ENCODE results near the gene DYNC1LI2. TPM values are rescaled to one million over a fixed set of nuclear protein-coding genes. Genes with fewer than 3 reads are reported as not detected.

The DYNC1LI2 gene
- total and polyA plus RNA-seq, 2 of the 8 experiments (the other 6 are each of a cell fraction or from before 2014, with no cell fraction given), result 35.0 to 70.8 TPM

- Histone ChIP-seq H3K23ac (ENCODE audit: insufficient read length) (no peak overlapping the region), H3K36me3 (ENCODE audit: control insufficient read depth in 2 of 4, insufficient read depth in 4 of 4, low read length in 3 of 4) (no peaks in the 10 kb centered on the region; a peak in 1 of 8 replicates), H2AK5ac (ENCODE audit: low read depth, low read length) (no peak overlapping the region), H3K4me1 (replicated peaks in 1 of 4; ENCODE audit: control insufficient read depth in 3 of 4, insufficient read depth in 4 of 4, low read length in 3 of 4) (no peaks in the 10 kb centered on the region), H3K79me2 (ENCODE audit: control insufficient read depth in 1 of 2, insufficient read depth in 2 of 2, low read length in 2 of 2) (no peaks in the 10 kb centered on the region), H3K4me3 (ENCODE audit: extremely low read depth in 1 of 4, insufficient read depth in 2 of 4, low read depth in 3 of 4, low read length in 4 of 4) (no peak overlapping the region), H3K9ac (replicated peaks in 1 of 4; ENCODE audit: extremely low read depth in 1 of 4, low read depth in 3 of 4, low read length in 3 of 4) (no peak overlapping the region), H4K91ac (replicated peaks; ENCODE audit: insufficient read length, low read length) (no peak overlapping the region), H2BK12ac (ENCODE audit: low read depth, low read length) (no peak overlapping the region), H4K5ac (ENCODE audit: insufficient read length, low read depth, low read length) (no peak overlapping the region), H4K8ac (ENCODE audit: extremely low read depth, insufficient read depth, low read length) (no peak overlapping the region), H3K4ac (replicated peaks; ENCODE audit: insufficient read length, low read depth, low read length) (no peak overlapping the region), H2AFZ (ENCODE audit: low read length) (no peak overlapping the region), H3K9me3 (ENCODE audit: insufficient read depth in 2 of 2, low read depth in 1 of 2, low read length in 1 of 2) (no peaks in the 10 kb centered on the region), H3K18ac (ENCODE audit: extremely low read depth, low read length) (no peak overlapping the region), H2BK5ac (ENCODE audit: low read depth, low read length) (no peak overlapping the region), H3K56ac (replicated peaks; ENCODE audit: insufficient read length, low read depth, low read length) (no peak overlapping the region), H3K4me2 (ENCODE audit: insufficient read depth in 1 of 2, low read depth in 2 of 2, low read length in 2 of 2) (no peak overlapping the region), H3K27ac (ENCODE audit: low read depth, low read length) (no peak overlapping the region), H2BK20ac (ENCODE audit: low read length) (no peak overlapping the region), H4K20me1 (replicated peaks in 1 of 2; ENCODE audit: control insufficient read depth in 1 of 2, insufficient read depth in 2 of 2, low read length in 2 of 2) (peaks cover 2 to 5% of the 10 kb centered on the region in 2 experiments), H2BK120ac (replicated peaks; ENCODE audit: low read depth, low read length) (no peak overlapping the region), H2BK15ac (ENCODE audit: low read length) (no peak overlapping the region), H3K79me1 (ENCODE audit: low read depth, low read length) (no peaks in the 10 kb centered on the region; the same call in 1 of the 2 replicates), H3K23me2 (ENCODE audit: low read depth, low read length) (0 out of 2 replicates have a peak, but pooled peaks cover 2% of the 10 kb centered on the region), H3K27me3 (replicated peaks in 1 of 4; ENCODE audit: control insufficient read depth in 3 of 4, extremely low read depth in 1 of 4, insufficient read depth in 3 of 4, low read length in 3 of 4) (no peaks in the 10 kb centered on the region), H3K14ac (ENCODE audit: insufficient read length) (no peak overlapping the region)
- POLR2A ChIA-PET (ENCODE audit: partially characterized antibody), result interaction anchor here (0.9 to 1.9 kb wide), 7 partner anchors 10 to 38 kb away, joined by 3 to 8 read pairs (median 6); partner anchors contain the start of genes CMTM4 and DYNC1LI2
- CTCF ChIA-PET (ENCODE audit: partially characterized antibody), result interaction anchor here (0.6 to 4.1 kb wide), 10 partner anchors 10 to 85 kb away, joined by 3 to 21 read pairs (median 4); no protein-coding TSS in a partner anchor
- DNase-seq (ENCODE audit: low read depth in 1 of 2, low spot score in 2 of 2), result no peak
- no peak for FAIRE-seq
- TF ChIP-seq POLR2A (IDR thresholded peaks at IDR 0.05; ENCODE audit: control extremely low read depth in 1 of 2, low read depth in 2 of 2, low read length in 2 of 2) (0 out of 3 replicates have a peak, but pooled peaks of 1 of the 2 experiments have one; percentile 8), YY1 (IDR thresholded peaks at IDR 0.05; ENCODE audit: low read depth, low read length) (no peak)
Measured at GRCh38 chr16:66712512-66712911, 38.9 kb downstream of the DYNC1LI2 start.
